ENCODE data around the gene CPT2. TPM values are rescaled to one million over a fixed set of nuclear protein-coding genes. Genes with fewer than 3 reads are reported as not detected.

CPT2 gene
- total RNA-seq, 1 donor from 2014 or later = 8.7 TPM

DNA sequence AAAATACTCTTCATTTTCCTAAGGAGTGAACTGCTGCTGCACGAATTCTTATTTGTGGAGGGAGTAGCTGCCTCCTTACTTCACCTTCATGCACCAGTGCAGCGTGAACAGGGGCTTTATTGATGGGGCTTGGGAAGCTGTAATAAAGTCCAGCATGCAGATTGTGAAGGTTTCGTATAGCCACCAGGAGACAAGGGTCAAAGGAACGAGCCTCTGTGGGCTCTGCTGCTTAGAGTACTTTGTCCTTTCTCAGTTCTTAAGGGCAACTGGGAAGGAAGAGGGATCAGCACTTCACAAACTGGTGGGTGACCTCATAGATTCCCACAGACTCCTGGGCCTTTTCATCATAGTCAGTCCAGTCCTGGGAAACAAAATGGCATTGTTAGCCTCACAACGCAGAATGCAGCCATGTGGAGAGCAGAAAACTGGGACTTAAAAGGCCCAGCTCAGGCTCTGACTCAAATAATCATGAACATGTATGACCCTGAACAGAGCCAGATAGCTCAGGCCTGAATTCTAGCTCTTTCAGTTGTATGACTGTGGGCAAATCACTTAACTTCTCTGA is 17.8 kb downstream of the CPT2 start:
- no peak for DNase-seq (ENCODE audit: low read depth in 2 of 2)

- DNase-seq (ENCODE audit: low read depth in 2 of 2) = no peak
These were observed 21.6 kb downstream of the CPT2 start for GRCh38 chr1:53218201-53218600.

GRCh38 chr1:53219711-53220110 is 23.1 kb downstream of the CPT2 start:
- DNase-seq (ENCODE audit: low read depth in 2 of 2) = no peak

DNA sequence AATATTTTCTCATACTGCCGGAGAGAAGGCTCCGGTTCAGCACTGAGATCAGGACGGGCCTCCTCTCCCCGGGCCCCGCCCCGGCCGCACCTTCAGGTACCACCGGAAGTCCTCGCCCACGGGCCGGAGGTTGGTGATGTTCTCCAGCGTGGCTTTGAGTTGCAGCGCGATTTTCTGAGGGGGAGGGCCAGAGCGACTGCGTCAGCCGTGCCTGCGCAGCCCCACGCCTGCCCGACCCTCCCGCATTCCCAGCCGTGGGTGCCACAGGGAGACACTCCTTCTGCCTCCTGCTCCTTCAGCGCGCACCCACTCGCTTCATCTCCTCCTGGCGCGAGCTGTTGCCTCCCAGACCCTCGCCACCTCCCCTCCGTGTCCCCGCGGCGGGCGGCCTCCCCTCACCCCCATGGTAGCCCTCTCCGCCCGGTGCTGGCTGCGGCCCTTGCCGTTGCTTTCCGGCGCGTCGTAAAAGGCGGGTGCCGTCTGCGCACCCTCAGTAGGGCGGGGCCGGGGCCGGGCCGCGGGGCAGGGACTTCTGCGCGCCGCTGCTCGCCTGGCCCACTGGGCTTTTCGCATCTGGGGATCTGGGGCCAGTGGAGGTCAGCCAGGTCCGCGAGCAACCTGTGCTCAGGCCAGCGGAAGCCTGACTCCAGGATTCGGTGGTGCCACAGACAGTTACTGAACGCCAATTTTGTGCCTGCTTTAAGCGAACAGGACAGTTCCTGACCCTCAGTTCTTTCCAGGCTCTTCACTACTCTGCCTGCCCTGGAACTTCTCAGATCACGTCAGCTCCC is 23.7 kb downstream of the CPT2 start, which contains the start of gene CZIB:
CZIB (minus strand) TSS at position 464 of the 791 bp plus-strand sequence; CDS start at position 405, 59 bp downstream.
- DNase-seq (ENCODE audit: low read depth in 2 of 2) = peak; percentile 73 to 90

- no peak for DNase-seq (ENCODE audit: low read depth in 2 of 2)
These were observed 24.3 kb downstream of the CPT2 start for GRCh38 chr1:53220962-53221286.

DNA sequence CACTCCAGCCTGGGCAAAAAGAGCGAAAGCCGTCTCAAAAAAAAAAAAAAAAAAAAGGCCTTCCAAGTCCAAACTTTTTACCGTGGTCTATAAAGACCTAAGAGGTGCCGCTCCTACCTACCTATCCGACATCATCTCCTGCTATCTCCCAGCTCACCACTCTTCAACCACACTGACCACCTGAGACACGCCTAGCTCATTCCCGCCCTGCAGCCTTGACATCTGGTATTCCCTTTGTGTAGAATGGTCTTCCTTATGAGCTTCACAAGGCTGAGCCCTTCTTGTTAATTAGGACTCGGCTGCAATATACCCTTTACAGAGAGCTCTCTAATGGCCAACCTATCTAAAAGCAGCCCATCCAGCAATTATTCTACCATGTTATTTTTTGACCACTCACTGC is 41.0 kb downstream of the CPT2 start:
- DNase-seq (ENCODE audit: low read depth in 2 of 2) = no peak

- DNase-seq (ENCODE audit: low read depth in 2 of 2) = peak; percentile 82 to 95
These were observed 41.9 kb downstream of the CPT2 start, which contains the start of gene MAGOH for GRCh38 chr1:53238197-53239155. TSS of gene MAGOH (minus strand) at chr1:53238518. CDS start at chr1:53238448, 70 bp downstream.

GRCh38 chr1:53241828-53242227 is 45.2 kb downstream of the CPT2 start:
- no peak for DNase-seq (ENCODE audit: low read depth in 2 of 2)

DNA sequence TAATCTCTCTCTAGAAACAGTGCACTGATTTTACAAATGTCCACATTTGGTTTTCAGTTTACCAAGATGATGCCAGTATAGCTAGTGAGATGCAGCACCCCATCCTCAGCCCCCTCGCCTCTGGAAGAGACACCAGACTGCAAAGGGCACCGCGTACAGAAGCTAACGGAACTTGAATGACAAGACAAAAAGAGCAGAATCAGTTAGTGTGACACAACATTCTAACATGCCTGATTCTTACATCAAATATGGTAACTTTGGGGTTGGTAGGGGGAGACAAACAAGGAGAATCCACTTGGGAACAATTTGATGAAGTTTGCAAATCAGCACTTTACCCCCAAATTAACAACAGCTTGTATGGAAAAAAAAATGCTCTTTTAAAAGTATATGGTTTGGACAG is 45.8 kb downstream of the CPT2 start:
- no peak for DNase-seq (ENCODE audit: low read depth in 2 of 2)

DNA sequence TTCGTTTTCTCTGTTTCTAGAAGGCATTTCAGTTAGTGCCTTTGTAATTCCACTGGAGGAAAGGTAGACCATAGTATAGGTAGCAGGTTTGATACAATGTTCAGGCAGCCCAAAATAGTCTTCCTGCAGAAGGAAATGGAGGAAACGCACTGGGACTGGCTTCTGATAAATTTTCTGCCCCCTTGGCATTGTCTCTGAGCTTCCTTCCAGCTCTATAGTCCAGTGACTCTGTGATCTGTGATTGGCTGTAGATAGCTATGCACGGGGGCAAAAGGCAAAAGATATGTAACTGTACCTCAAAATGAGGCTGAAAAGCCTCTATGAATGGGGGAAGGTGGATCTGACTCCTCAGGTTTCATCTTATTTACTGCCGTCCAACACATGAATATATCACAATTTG is 47.5 kb downstream of the CPT2 start:
- peak; percentile 25 to 46 for DNase-seq (ENCODE audit: low read depth in 2 of 2)

DNA sequence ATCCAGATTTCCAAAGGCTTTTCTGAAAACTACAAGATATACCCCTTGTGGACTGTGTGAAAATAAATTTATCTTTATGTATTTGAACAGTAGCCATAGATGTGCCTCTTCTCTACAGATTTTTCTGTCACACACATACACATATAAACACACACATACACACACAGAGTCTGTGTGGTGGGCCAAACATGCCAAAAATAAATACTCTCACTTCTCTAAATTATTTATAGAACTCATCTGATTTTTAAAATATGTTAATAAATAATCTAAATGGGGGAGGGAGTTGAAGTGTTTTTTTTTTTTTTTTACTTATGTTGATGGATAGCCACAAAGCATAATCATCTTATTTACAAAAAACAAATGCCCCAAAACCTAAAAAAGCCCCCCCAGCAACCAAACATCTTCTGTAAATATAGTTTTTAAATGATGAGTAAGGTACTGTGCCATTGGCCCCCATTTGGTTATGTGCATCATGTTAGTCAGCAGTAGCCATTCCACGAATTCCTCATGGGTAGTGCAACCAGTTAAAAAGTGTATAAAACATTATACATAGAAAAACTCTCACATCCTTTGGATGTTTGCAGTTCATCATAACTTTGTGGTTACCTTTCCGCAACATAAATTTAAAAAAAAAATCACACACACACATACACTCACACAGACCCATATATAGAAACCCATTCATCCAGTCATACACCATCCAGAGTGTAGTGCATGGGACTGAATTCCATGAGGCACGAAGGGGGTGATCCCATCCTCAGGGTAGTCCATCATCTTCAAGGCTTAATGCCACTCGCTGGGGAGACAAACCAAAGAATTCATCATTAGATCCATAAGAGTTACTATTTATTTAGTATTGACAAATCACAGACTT is 49.9 kb downstream of the CPT2 start:
- no peak for DNase-seq (ENCODE audit: low read depth in 2 of 2)

- no peak for DNase-seq (ENCODE audit: low read depth in 2 of 2)
These were observed 53.1 kb downstream of the CPT2 start for GRCh38 chr1:53249706-53250105.

DNA sequence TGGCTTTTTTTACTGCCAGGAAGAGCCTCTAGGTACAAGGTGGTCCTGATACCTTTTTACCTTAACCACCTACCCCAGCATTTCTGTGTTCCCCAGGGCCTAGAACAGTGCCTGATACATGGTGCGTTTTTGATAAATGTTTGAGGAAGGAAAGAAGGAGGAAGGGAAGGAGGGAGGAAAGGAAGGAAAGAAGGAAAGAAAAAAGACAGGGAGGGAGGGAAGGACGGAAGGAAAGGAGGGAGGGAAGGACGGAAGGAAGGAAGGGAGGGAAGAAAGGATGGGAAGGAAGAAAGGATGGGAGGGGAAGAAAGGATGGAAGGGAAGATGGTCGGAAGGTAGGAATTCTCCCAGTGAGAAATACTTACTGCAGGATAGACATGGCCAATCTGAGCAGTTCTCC is 53.7 kb downstream of the CPT2 start:
- no peak for DNase-seq (ENCODE audit: low read depth in 2 of 2)

- DNase-seq (ENCODE audit: low read depth in 2 of 2) = no peak
These were observed 57.5 kb downstream of the CPT2 start for GRCh38 chr1:53254011-53254640.

DNA sequence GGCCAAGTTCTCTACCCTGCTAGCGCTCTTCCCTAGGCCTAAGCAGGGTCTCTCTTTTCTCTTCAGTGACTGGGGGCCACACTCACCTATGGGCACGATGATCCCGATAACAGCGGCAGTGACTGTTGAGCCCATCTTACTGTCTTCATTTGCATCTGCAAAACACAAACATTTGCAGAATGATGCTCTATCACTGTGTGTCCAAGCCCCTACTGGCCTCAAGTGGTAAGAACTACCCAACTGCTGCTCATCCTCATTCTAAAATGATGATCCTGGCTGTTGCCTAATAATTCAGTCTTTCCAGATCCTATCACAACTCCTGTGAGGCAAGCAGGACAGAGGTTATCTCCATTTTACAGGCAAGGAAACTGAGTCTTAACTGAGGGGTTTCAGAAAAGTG is 58.4 kb downstream of the CPT2 start:
- DNase-seq (ENCODE audit: low read depth in 2 of 2) = no peak

DNA sequence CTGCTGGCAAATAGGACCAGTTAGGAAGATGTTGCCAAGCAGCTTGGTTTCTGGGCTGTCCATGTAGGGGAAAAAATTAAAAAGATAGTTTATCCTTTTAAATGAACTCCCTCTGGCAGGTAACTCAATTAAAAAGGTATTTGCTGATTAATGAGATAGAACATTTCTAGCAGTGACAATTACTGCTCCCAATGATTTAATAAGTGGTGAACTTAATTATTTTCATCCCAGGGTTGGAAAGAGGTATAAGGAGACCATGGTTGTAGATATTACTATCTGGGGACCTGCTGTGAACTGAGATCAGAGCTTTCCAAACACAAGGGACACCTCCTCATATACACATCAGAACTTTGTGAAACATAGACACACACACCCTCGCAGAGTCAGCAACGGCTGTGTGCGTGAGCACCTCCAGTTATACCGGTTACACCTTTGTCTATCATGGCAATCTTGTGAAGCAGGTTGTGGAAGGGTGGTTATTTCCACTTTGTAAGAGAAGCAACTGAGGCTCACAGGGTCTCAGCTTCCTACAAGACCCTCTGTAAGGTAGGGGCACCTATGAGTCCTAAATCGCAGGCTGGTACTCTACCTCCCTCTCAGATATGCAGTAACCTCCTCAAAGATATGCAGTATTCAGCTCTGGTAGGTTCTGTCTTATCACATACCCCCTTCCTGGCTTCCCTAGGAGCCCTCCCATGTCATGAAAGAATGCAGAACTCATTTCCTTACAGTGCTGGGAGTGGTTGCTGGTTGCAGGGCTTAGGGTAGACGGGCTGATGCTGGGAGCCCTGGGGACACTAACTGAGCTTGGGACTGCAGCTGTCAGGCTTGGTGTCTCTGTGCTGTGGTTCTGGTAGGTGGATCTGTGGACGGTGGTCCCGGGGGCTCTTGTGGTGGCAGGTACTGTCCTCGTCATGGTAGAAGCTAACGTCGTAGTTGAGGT is 60.2 kb downstream of the CPT2 start:
- no peak for DNase-seq (ENCODE audit: low read depth in 2 of 2)

GRCh38 chr1:53257454-53258081 is 60.9 kb downstream of the CPT2 start:
- no peak for DNase-seq (ENCODE audit: low read depth in 2 of 2)

- DNase-seq (ENCODE audit: low read depth in 2 of 2) = no peak
These were observed 61.6 kb downstream of the CPT2 start for GRCh38 chr1:53258216-53258615.

DNA sequence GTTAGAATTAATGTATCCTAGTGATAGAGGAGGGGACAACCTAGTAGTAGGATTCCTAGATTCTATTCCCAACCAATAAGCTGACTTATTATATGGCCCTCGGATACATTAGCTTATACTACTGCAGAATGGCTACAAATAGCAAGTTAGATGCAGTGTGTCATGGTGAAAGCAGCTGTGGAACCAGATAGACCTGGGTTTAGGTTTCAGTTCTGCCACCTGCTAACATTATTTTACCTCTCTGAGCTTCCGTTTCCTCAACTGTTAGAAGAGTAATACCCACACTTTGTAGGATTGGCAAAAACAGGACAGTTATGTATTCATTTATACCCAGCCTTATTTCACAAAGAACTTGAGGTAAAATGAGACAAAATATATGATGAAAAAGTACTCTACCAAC is 63.3 kb downstream of the CPT2 start:
- DNase-seq (ENCODE audit: low read depth in 2 of 2) = no peak

Data from dermis microvascular lymphatic vessel endothelial cell (primary cell).